ENCODE measurements around the gene EFHC2. TPM values are rescaled to one million over a fixed set of nuclear protein-coding genes. Genes with fewer than 3 reads are reported as not detected.

Gene EFHC2
- total and polyA plus RNA-seq, 4 donors: 0.10 to 0.84 (median 0.81) TPM; not detected in 1

DNA sequence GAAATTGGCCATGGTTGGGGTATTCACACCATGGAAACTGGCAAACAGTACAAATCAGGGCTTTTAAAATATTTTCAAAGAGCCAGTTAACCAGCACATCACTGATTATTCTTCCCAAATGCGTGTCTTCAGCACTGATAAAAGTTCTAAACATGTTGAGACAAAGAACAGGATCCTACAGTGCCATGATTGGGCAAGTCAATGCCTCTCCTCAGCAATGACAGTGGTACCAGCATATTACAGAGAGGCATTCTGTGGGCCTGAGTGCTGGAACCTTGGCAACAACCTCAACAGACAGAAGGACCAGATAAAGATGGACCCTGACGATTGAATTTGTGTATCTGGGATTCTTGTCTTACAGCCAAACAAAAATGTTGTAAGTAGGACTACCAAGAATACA is 108.9 kb downstream of the EFHC2 start:
- no peak overlapping the region for H3K27ac ChIP-seq (ENCODE audit: low read depth in 1 of 2, low read length in 2 of 2)
- ATAC-seq (ENCODE audit: low FRiP score): no peak
- H3K4me3 ChIP-seq (ENCODE audit: low read length in 2 of 2): no peak overlapping the region
- DNase-seq: no peak
- WGBS, 2 donors: 65 to 75% methylated on average over 2 of the region's 2 CpGs
- H3K27me3 ChIP-seq (ENCODE audit: control insufficient read depth in 1 of 2, insufficient read depth in 2 of 2, low read length in 1 of 2): no peaks in the 10 kb centered on the region
- H3K36me3 ChIP-seq (ENCODE audit: control insufficient read depth in 1 of 2, insufficient read depth in 2 of 2, low read length in 1 of 2): no peaks in the 10 kb centered on the region
- intact Hi-C loops (cut with DNase I): no loop called here
- H3K9me3 ChIP-seq (ENCODE audit: control insufficient read depth, low read length): no peaks in the 10 kb centered on the region
- no peaks in the 10 kb centered on the region for H3K4me1 ChIP-seq (ENCODE audit: control insufficient read depth in 1 of 2, insufficient read depth in 2 of 2, low read length in 2 of 2)

DNA sequence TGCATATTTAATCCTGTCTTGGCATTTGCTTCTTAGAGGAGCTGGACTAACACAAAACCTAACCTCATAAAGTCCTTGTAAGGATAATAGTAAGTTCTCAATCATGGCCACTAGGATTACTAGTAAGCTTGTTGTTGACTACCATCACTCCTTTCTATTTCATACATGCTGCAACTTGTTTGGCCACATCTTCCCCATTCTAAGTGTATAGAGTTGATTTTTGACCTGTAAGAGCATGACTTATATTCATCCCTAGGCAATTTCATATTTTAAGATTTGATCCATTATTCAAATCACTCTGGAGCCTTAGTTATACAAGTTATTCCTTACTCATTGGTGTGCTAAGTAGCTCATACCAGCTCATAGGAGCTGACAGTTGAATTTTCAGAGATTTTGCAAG is 109.4 kb downstream of the EFHC2 start:
- no peaks in the 10 kb centered on the region for H3K27me3 ChIP-seq (ENCODE audit: control insufficient read depth in 1 of 2, insufficient read depth in 2 of 2, low read length in 1 of 2)
- no peak overlapping the region for H3K27ac ChIP-seq (ENCODE audit: low read depth in 1 of 2, low read length in 2 of 2)
- ATAC-seq (ENCODE audit: low FRiP score): no peak
- H3K36me3 ChIP-seq (ENCODE audit: control insufficient read depth in 1 of 2, insufficient read depth in 2 of 2, low read length in 1 of 2): no peaks in the 10 kb centered on the region
- no peak for DNase-seq
- intact Hi-C loops (cut with DNase I): no loop called here
- H3K4me1 ChIP-seq (ENCODE audit: control insufficient read depth in 1 of 2, insufficient read depth in 2 of 2, low read length in 2 of 2): no peaks in the 10 kb centered on the region
- H3K4me3 ChIP-seq (ENCODE audit: low read length in 2 of 2): no peak overlapping the region
- H3K9me3 ChIP-seq (ENCODE audit: control insufficient read depth, low read length): no peaks in the 10 kb centered on the region

DNA sequence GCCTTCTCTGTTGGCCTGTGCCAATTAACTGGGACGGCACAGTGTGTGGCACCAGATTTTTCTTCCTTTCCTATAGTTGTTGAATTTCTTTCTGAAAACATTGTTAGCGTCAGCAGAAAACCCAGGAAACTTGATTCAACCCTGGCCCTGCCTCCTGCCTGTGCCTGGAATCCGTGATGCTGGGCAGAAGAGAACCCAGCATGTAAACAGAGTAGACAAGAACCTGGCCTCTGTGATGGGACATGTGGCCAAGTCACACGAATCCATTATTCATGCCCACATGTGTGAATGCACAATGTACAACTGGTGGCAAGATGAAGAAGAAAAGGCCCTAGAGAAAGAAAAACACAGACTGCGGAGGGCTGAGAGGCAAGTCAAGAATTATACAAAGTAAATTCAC is 111.4 kb downstream of the EFHC2 start:
- DNase-seq (no peak), ATAC-seq (ENCODE audit: low FRiP score) (no peak)
- H3K27me3 ChIP-seq (ENCODE audit: control insufficient read depth in 1 of 2, insufficient read depth in 2 of 2, low read length in 1 of 2): no peaks in the 10 kb centered on the region
- no peaks in the 10 kb centered on the region for H3K9me3 ChIP-seq (ENCODE audit: control insufficient read depth, low read length)
- no peak overlapping the region for H3K27ac ChIP-seq (ENCODE audit: low read depth in 1 of 2, low read length in 2 of 2)
- H3K4me3 ChIP-seq (ENCODE audit: low read length in 2 of 2): no peak overlapping the region
- 70 to 81% methylated on average over 5 of the region's 5 CpGs for WGBS, 2 donors
- intact Hi-C loops (cut with DNase I): no loop called here
- no peaks in the 10 kb centered on the region for H3K36me3 ChIP-seq (ENCODE audit: control insufficient read depth in 1 of 2, insufficient read depth in 2 of 2, low read length in 1 of 2)
- no peaks in the 10 kb centered on the region for H3K4me1 ChIP-seq (ENCODE audit: control insufficient read depth in 1 of 2, insufficient read depth in 2 of 2, low read length in 2 of 2)

- intact Hi-C loops (cut with DNase I): no loop called here
- no peaks in the 10 kb centered on the region for H3K36me3 ChIP-seq (ENCODE audit: control insufficient read depth in 1 of 2, insufficient read depth in 2 of 2, low read length in 1 of 2)
- H3K4me1 ChIP-seq (ENCODE audit: control insufficient read depth in 1 of 2, insufficient read depth in 2 of 2, low read length in 2 of 2): no peaks in the 10 kb centered on the region
- no peaks in the 10 kb centered on the region for H3K9me3 ChIP-seq (ENCODE audit: control insufficient read depth, low read length)
- DNase-seq: no peak
- no peak overlapping the region for H3K27ac ChIP-seq (ENCODE audit: low read depth in 1 of 2, low read length in 2 of 2)
- no peaks in the 10 kb centered on the region for H3K27me3 ChIP-seq (ENCODE audit: control insufficient read depth in 1 of 2, insufficient read depth in 2 of 2, low read length in 1 of 2)
- H3K4me3 ChIP-seq (ENCODE audit: low read length in 2 of 2): no peak overlapping the region
- 70 to 85% methylated on average over 4 of the region's 4 CpGs for WGBS, 2 donors
- ATAC-seq (ENCODE audit: low FRiP score): no peak
Observed at GRCh38 chrX:44228621-44229020, 114.9 kb downstream of the EFHC2 start.

GRCh38 chrX:44227991-44228390 is 115.5 kb downstream of the EFHC2 start:
- intact Hi-C loops (cut with DNase I): no loop called here

GRCh38 chrX:44225667-44226066 is 117.8 kb downstream of the EFHC2 start:
- Histone ChIP-seq H3K27me3 (ENCODE audit: control insufficient read depth in 1 of 2, insufficient read depth in 2 of 2, low read length in 1 of 2) (no peaks in the 10 kb centered on the region), H3K4me3 (ENCODE audit: low read length in 2 of 2) (no peak overlapping the region), H3K36me3 (ENCODE audit: control insufficient read depth in 1 of 2, insufficient read depth in 2 of 2, low read length in 1 of 2) (no peaks in the 10 kb centered on the region), H3K27ac (ENCODE audit: low read depth in 1 of 2, low read length in 2 of 2) (no peak overlapping the region), H3K9me3 (ENCODE audit: control insufficient read depth, low read length) (no peaks in the 10 kb centered on the region), H3K4me1 (ENCODE audit: control insufficient read depth in 1 of 2, insufficient read depth in 2 of 2, low read length in 2 of 2) (no peaks in the 10 kb centered on the region)
- ATAC-seq (ENCODE audit: low FRiP score) (no peak), DNase-seq (no peak)
- 76 to 90% methylated on average over 3 of the region's 3 CpGs for WGBS, 2 donors
- intact Hi-C loops (cut with DNase I): no loop called here

More at GRCh38 chrX:44227991-44228390, 115.5 kb downstream of the EFHC2 start:
- no peaks in the 10 kb centered on the region for H3K4me1 ChIP-seq (ENCODE audit: control insufficient read depth in 1 of 2, insufficient read depth in 2 of 2, low read length in 2 of 2)
- no peaks in the 10 kb centered on the region for H3K36me3 ChIP-seq (ENCODE audit: control insufficient read depth in 1 of 2, insufficient read depth in 2 of 2, low read length in 1 of 2)
- DNase-seq: no peak
- no peaks in the 10 kb centered on the region for H3K27me3 ChIP-seq (ENCODE audit: control insufficient read depth in 1 of 2, insufficient read depth in 2 of 2, low read length in 1 of 2)
- no peak overlapping the region for H3K4me3 ChIP-seq (ENCODE audit: low read length in 2 of 2)
- ATAC-seq (ENCODE audit: low FRiP score): no peak
- H3K27ac ChIP-seq (ENCODE audit: low read depth in 1 of 2, low read length in 2 of 2): no peak overlapping the region
- H3K9me3 ChIP-seq (ENCODE audit: control insufficient read depth, low read length): no peaks in the 10 kb centered on the region
- WGBS, 2 donors: 68 to 94% methylated on average over 5 of the region's 5 CpGs

DNA sequence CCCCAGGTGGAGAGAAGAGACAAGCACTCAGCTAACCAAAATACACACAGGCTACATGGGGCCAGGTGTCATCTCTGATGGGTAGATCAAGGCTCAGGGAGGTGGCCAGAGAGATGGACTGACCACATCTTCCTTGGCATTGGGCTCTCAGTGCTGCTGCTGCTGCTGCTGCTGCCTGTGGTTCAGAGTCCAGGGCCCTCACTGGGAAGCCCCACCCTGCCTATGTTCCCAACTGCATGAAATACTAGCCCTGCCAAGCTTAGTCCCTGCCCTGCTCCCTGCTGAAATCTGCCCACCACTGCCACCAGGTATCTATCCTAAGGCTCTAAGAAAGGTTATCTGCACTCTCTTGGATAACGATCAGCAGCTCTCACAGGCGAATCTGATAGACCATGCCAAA is 118.7 kb downstream of the EFHC2 start:
- no peaks in the 10 kb centered on the region for H3K4me1 ChIP-seq (ENCODE audit: control insufficient read depth in 1 of 2, insufficient read depth in 2 of 2, low read length in 2 of 2)
- intact Hi-C loops (cut with DNase I): no loop called here
- DNase-seq: no peak
- no peak overlapping the region for H3K4me3 ChIP-seq (ENCODE audit: low read length in 2 of 2)
- H3K9me3 ChIP-seq (ENCODE audit: control insufficient read depth, low read length): no peaks in the 10 kb centered on the region
- no peak for ATAC-seq (ENCODE audit: low FRiP score)
- no peak overlapping the region for H3K27ac ChIP-seq (ENCODE audit: low read depth in 1 of 2, low read length in 2 of 2)
- WGBS, 2 donors: 94 to 97% methylated on average over 2 of the region's 2 CpGs
- H3K36me3 ChIP-seq (ENCODE audit: control insufficient read depth in 1 of 2, insufficient read depth in 2 of 2, low read length in 1 of 2): no peaks in the 10 kb centered on the region
- no peaks in the 10 kb centered on the region for H3K27me3 ChIP-seq (ENCODE audit: control insufficient read depth in 1 of 2, insufficient read depth in 2 of 2, low read length in 1 of 2)

GRCh38 chrX:44223150-44223549 is 120.3 kb downstream of the EFHC2 start:
- Histone ChIP-seq H3K36me3 (ENCODE audit: control insufficient read depth in 1 of 2, insufficient read depth in 2 of 2, low read length in 1 of 2) (no peaks in the 10 kb centered on the region), H3K27me3 (ENCODE audit: control insufficient read depth in 1 of 2, insufficient read depth in 2 of 2, low read length in 1 of 2) (no peaks in the 10 kb centered on the region), H3K4me1 (ENCODE audit: control insufficient read depth in 1 of 2, insufficient read depth in 2 of 2, low read length in 2 of 2) (no peaks in the 10 kb centered on the region), H3K9me3 (ENCODE audit: control insufficient read depth, low read length) (no peaks in the 10 kb centered on the region), H3K27ac (ENCODE audit: low read depth in 1 of 2, low read length in 2 of 2) (no peak overlapping the region), H3K4me3 (ENCODE audit: low read length in 2 of 2) (no peak overlapping the region)
- intact Hi-C loops (cut with DNase I): no loop called here
- DNase-seq: no peak
- WGBS, 2 donors: 4 to 8% methylated on average over 2 of the region's 2 CpGs
- ATAC-seq (ENCODE audit: low FRiP score): no peak

DNA sequence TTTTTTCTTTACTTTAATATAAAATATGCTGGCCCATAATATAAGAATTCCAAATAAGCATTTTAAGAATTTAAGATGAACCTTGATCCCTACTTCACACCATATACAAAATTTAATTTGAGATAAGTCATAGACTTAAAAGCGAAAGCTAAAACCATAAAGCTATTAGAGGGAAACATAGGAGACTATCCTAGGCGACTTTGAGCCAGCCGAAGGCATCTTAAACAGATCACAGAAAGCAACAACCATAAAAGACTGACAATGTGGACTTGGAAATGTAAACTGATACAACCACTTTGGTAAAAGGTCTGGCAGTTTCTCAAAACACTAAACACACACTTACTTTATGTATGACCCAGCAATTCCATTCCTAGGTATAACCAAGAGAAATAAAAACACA is 125.0 kb downstream of the EFHC2 start:
- no peaks in the 10 kb centered on the region for H3K27me3 ChIP-seq (ENCODE audit: control insufficient read depth in 1 of 2, insufficient read depth in 2 of 2, low read length in 1 of 2)
- 84 to 90% methylated on average over 3 of the region's 3 CpGs for WGBS, 2 donors
- no peak for ATAC-seq (ENCODE audit: low FRiP score)
- H3K27ac ChIP-seq (ENCODE audit: low read depth in 1 of 2, low read length in 2 of 2): no peak overlapping the region
- intact Hi-C loops (cut with DNase I): no loop called here
- H3K9me3 ChIP-seq (ENCODE audit: control insufficient read depth, low read length): no peaks in the 10 kb centered on the region
- no peak overlapping the region for H3K4me3 ChIP-seq (ENCODE audit: low read length in 2 of 2)
- H3K4me1 ChIP-seq (ENCODE audit: control insufficient read depth in 1 of 2, insufficient read depth in 2 of 2, low read length in 2 of 2): no peaks in the 10 kb centered on the region
- no peak for DNase-seq
- H3K36me3 ChIP-seq (ENCODE audit: control insufficient read depth in 1 of 2, insufficient read depth in 2 of 2, low read length in 1 of 2): no peaks in the 10 kb centered on the region
